ENCODE measurements around the gene RCN2. TPM values are rescaled to one million over a fixed set of nuclear protein-coding genes. Genes with fewer than 3 reads are reported as not detected.
A peak's percentile ranks its signal among the peaks of the same experiment; 100 is the strongest.

Gene RCN2
- total RNA-seq, 1 experiment from 2014 or later, result 46.1 TPM

- POLR2A ChIA-PET (ENCODE audit: unreplicated experiment), result no interaction called here
- intact Hi-C loops (cut with micrococcal nuclease; ENCODE audit: unreplicated experiment), result no loop called here
- no peaks in the 10 kb centered on the region for H4K20me1 ChIP-seq (ENCODE audit: insufficient read depth)
- no TSS peak for BruUV-seq (replicated peaks)
- no peak overlapping the region for H3K4me3 ChIP-seq
- no peaks in the 10 kb centered on the region for H3K9me3 ChIP-seq (ENCODE audit: insufficient read depth, low read depth)
- TF ChIP-seq EZH2 (IDR thresholded peaks at IDR 0.05; ENCODE audit: low read depth) (no peak), CTCF (conservative IDR thresholded peaks at IDR 0.05) (no peak)
- H3K4me2 ChIP-seq, result no peak overlapping the region
- CTCF ChIA-PET, result interaction anchor here (0.6 kb wide), 1 partner anchor 162 kb away, joined by 5 read pairs; no protein-coding TSS in a partner anchor
- no peaks in the 10 kb centered on the region for H3K79me2 ChIP-seq (ENCODE audit: low read depth)
- no peaks in the 10 kb centered on the region for H3K9me2 ChIP-seq (ENCODE audit: insufficient read depth)
- no peak overlapping the region for H2AFZ ChIP-seq
- H3K27ac ChIP-seq, result peak overlapping the region; percentile 51
- H3F3A ChIP-seq (ENCODE audit: insufficient read depth, low read depth), result no peaks in the 10 kb centered on the region; the same call in 1 of the 2 replicates
- no peak for DNase-seq
- H3K27me3 ChIP-seq (ENCODE audit: insufficient read depth, low read depth), result no peaks in the 10 kb centered on the region
- H3K4me1 ChIP-seq (replicated peaks; ENCODE audit: insufficient read depth), result no peaks in the 10 kb centered on the region
- H3K36me3 ChIP-seq (ENCODE audit: low read depth), result peaks cover 14% of the 10 kb centered on the region
Observed at GRCh38 chr15:76939715-76940114, 8.2 kb downstream of the RCN2 start.

DNA sequence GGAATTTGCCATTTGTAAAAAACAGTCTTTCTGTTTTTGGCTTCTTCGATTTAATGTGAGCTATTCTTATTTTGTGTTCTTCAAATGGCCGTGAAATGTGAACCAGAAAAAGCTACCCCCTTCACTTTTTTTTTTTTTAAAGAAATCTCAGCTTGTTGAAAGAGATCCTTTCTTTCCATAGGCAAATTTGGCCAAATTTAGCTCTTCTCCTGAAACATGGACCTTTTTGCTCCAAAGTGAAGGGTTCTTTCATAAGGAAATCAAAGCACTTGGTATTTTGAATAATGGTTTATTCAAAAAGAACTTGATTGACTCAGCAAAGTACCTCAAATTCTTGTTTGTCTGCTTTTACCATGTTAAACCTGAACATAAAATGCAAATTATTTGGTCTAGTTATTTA is 10.1 kb downstream of the RCN2 start:
- Histone ChIP-seq H2AFZ (no peak overlapping the region), H4K20me1 (ENCODE audit: insufficient read depth) (no peaks in the 10 kb centered on the region), H3K79me2 (ENCODE audit: low read depth) (no peaks in the 10 kb centered on the region), H3K36me3 (ENCODE audit: low read depth) (peaks cover 10% of the 10 kb centered on the region), H3F3A (ENCODE audit: insufficient read depth, low read depth) (no peaks in the 10 kb centered on the region; the same call in 1 of the 2 replicates), H3K9me2 (ENCODE audit: insufficient read depth) (no peaks in the 10 kb centered on the region), H3K4me1 (replicated peaks; ENCODE audit: insufficient read depth) (no peaks in the 10 kb centered on the region), H3K27ac (no peak overlapping the region; the same call in 1 of the 2 replicates), H3K4me3 (no peak overlapping the region), H3K9me3 (ENCODE audit: insufficient read depth, low read depth) (no peaks in the 10 kb centered on the region), H3K4me2 (no peak overlapping the region), H3K27me3 (ENCODE audit: insufficient read depth, low read depth) (no peaks in the 10 kb centered on the region)
- ChIA-PET POLR2A (ENCODE audit: unreplicated experiment) (interaction anchor here (0.8 kb wide), 1 partner anchor 163 kb away, joined by 8 read pairs; no protein-coding TSS in a partner anchor), CTCF (no interaction called here)
- intact Hi-C loops (cut with micrococcal nuclease; ENCODE audit: unreplicated experiment), result no loop called here
- no peak for DNase-seq
- TF ChIP-seq EZH2 (IDR thresholded peaks at IDR 0.05; ENCODE audit: low read depth), result no peak
- TF ChIP-seq CTCF (conservative IDR thresholded peaks at IDR 0.05), result peak; percentile 12; the same call in 1 of the 2 replicates
- BruUV-seq (replicated peaks), result no TSS peak

GRCh38 chr15:76942331-76942730 is 10.8 kb downstream of the RCN2 start:
- TF ChIP-seq CTCF (conservative IDR thresholded peaks at IDR 0.05), result no peak
- no peak for TF ChIP-seq EZH2 (IDR thresholded peaks at IDR 0.05; ENCODE audit: low read depth)
- Histone ChIP-seq H4K20me1 (ENCODE audit: insufficient read depth) (no peaks in the 10 kb centered on the region), H3K9me3 (ENCODE audit: insufficient read depth, low read depth) (no peaks in the 10 kb centered on the region), H3K4me2 (no peak overlapping the region), H3K4me3 (no peak overlapping the region), H3K9me2 (ENCODE audit: insufficient read depth) (no peaks in the 10 kb centered on the region), H3F3A (ENCODE audit: insufficient read depth, low read depth) (no peaks in the 10 kb centered on the region; the same call in 1 of the 2 replicates), H3K79me2 (ENCODE audit: low read depth) (no peaks in the 10 kb centered on the region), H3K4me1 (replicated peaks; ENCODE audit: insufficient read depth) (no peaks in the 10 kb centered on the region), H2AFZ (no peak overlapping the region), H3K27ac (no peak overlapping the region), H3K36me3 (ENCODE audit: low read depth) (peaks cover 6% of the 10 kb centered on the region), H3K27me3 (ENCODE audit: insufficient read depth, low read depth) (no peaks in the 10 kb centered on the region)
- ChIA-PET CTCF (interaction anchor here (0.5 kb wide), 1 partner anchor 150 kb away, joined by 3 read pairs; no protein-coding TSS in a partner anchor), POLR2A (ENCODE audit: unreplicated experiment) (no interaction called here)
- intact Hi-C loops (cut with micrococcal nuclease; ENCODE audit: unreplicated experiment), result no loop called here
- no TSS peak for BruUV-seq (replicated peaks)
- DNase-seq, result no peak
